ENCODE results near the gene KCNH5.

KCNH5 gene

DNA sequence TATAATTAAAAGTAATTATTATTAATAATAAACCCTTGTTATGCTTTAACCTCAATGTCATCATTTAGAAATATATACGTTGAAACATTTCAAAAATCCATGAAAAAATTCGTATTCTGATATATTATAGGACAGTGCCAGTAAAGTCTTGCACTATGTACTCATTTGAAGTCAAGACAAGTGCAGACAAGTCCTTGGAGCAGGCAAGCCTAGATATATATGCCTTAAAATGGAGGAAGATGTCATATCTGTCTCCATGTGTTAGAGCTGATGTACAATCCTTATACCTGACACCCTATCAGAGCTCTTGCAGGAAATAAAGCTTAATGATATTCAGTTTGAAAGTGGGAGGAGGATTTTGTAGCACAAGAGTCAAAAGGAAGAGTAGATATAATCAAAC, 310.4 kb downstream of the KCNH5 start:
- no peak for DNase-seq

DNA sequence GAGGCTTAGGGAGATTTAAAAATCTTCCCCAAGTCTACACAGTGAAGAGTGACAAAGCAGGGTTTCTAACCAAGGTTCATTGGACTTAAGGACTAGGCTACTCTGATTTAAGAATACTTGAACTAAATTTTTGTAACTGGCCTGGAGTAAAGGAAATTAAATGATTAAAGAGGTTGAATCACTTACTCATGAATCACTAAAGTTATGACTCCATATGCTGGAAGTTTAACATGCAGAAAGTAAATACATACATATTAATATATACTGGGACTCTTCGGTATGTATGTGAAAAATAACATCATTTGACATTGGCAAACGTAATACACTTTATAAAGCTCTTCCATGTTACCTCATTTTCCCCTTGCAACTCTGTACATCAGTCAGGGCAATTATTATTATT, 322.9 kb downstream of the KCNH5 start:
- DNase-seq, result no peak

GRCh38 chr14:62718629-62719028, 326.6 kb downstream of the KCNH5 start:
- no peak for DNase-seq

DNA sequence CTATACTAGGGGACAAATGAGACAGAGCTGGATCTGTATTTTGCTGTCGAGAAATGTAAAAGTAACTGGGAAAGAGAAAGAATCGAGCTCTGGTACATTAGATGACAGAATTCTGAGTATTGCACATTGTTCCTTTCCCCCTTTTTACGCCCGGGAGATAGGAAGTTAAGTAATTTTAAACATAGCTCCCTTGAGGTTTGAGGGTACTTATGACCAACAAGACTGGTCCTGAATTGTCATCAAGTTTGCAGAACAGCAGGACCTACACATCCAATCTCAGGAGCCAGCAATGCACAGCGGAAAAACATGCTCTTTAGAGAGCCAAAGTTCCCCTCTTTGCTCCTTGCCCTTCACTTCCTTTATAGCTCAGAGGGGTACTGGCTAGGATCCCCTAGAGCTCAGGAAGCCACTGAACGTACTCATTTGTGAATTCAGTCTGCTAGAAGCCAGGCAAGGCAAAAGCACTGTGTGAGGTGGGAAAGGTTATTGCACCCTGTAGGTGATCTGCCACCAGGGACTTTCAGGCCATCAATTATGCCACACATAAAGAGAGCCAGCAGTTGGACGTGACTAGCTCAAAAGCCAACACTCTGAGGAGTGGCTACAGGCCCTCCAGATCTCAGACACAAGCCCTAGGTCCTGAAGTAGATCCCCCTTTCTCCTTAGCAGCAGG, 333.8 kb downstream of the KCNH5 start:
- no peak for DNase-seq

DNA sequence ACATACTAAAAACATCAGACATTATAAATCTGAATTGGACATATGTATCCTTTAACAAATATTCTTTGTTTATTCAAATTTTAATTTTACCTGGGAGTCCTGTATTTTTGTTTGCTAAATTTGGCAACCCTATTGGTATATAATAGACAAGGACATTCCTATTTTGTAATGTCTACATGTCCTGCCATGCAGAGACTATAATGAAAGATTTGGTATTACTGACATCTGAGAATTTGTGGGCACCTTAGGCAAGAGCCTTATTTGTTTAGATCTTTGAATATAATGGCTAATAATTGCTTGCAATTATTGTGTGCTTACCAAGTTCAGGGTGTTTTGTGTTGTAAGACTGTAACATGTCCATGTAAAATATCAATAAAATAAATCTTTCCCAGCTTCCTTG, 334.4 kb downstream of the KCNH5 start:
- DNase-seq, result no peak

DNA sequence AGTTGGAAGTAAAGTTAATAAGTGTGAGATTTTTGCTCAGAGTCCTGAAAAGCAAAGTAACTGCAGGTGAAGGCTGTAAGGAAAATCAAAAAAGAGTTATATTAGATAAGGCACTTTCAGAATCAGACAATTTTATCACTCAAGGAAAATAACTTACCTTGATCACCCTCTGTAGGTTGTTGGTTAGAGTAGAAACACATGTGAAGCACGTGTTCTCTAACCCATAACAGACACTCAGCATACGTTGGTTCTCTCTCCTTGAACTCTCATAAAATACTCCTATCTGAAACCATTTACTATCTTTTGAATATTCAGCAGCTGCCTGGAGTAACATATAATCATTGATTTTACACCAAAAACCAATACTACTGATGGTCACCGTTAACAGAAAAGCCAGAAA, 335.5 kb downstream of the KCNH5 start:
- DNase-seq, result no peak

GRCh38 chr14:62706217-62706616, 339.0 kb downstream of the KCNH5 start:
- no peak for DNase-seq

DNA sequence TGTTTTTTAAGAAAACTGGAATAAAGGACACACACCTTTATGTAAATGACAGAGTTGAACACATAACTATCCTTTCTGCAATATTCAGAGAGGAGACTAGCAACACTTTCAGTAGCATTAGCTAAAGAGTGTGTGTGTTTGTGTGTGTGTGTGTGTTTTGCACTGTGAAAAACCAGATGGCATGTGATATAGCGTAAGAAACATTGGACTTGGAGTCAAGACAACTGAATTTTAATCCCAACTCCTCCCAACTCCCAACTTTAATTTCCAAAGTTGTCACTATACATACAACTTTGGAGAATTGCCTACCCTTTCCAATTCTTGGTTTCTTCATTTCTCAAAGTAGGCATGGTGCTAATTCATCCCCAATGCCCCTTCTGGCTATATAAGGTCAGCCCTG, 347.8 kb downstream of the KCNH5 start:
- no peak for DNase-seq

DNA sequence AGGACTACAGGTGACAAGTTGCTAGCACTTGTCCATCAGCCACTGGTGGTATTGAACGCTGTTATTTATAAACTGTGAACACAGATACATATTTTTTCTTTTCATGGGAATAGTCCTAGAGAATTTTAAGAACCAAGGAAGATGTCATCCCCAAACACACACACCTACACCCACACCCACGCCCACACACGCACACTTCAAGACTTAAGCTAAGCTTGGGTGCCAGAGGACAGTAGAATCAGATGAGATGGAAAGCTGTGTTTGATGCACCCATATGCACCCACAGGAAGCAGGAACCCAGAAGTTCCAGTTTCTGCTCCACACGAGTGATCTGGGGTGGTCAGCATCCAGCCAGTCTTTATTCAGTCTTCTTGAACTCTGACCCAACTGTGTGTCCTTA, 348.3 kb downstream of the KCNH5 start:
- DNase-seq, result no peak

DNA sequence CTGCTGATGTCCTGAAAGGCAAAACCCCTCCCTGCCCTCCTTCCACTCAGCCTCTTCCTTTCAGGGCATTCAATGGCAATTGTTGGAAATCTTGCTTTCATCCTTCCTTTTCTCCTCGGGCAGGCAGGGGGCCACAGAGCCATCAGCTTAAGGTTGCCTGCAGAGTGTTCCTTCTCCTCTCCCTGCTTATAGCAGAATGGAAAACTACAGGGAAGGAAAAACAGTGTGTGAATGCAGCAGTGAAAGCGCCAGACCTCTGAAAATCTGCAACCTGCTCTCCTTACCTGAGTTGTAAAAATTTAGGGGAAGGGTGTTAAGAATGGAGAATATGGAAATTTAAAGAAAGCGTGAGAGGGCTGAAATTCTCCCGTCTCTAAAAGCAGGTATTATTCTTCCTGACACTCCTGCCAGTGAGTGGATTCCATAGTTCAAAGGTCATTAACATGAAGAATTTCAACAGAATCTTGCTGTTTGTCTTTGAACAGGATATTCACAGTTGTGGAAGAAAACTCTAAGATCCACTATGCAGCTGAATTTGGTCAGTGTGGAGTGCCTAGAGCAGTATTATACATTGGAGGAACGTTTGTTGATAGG, 348.8 kb downstream of the KCNH5 start:
- no peak for DNase-seq

GRCh38 chr14:62694075-62694474, 351.2 kb downstream of the KCNH5 start:
- DNase-seq, result no peak

GRCh38 chr14:62692490-62693106, 352.7 kb downstream of the KCNH5 start:
- DNase-seq, result no peak

DNA sequence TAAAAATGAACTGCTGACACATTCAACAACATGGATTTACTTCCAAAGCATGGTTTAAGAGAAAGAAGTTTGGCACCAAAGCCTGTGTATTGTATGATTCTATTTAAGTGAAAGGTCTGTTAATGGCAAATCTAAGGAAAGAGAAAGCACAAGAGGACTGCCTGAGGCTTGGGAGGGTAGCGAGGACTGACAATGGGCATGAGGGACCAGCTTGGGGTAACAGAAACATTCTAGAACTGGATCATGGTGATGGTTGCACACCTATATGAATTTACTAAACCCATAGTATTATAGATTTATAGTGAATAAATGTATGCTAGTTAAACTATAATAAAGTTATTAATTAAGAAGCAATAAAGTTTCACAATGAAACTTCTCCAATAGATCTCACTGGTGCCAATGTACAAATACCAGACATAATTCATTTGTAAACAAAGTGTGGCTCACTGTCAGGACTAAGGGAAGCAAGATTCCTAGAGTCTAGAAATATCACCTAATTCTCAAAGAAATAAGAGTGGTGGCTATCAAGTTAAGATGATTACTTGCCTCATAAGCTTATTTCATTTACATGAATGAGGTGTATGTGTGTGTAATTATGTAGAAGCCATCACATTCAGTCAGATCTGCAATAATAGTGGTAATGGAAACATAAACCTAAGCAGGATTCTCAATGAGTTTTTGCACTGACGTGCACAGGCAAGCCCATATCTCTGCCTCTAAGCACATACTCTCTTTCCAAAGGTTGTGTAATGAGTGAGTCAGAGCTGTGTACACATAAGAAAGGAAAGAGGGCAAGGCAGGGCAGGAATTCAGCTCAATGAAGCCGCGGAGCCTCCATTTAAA, 353.4 kb downstream of the KCNH5 start:
- DNase-seq, result peak; percentile 56

- DNase-seq, result no peak
Observed at GRCh38 chr14:62689733-62690132, 355.5 kb downstream of the KCNH5 start.

- no peak for DNase-seq
Observed at GRCh38 chr14:62687818-62688217, 357.4 kb downstream of the KCNH5 start.

DNA sequence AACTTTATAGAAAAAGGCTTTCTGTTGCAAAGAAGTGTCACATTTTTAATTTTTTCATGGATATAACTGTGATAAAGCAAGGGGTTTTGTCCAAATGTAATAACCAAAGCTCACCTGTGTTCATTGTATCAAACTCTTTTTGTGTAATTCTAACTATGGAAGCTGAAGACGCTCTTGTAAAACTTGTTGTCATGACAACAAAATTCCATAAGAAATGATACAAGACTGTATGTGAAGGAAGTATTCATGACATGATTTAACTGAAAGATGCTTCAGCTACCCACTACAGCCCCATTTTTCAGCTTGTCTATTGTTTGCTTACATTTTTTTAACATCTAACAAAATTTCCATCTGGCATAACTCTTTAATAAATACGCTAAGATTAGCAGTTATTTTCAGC, 360.9 kb downstream of the KCNH5 start:
- DNase-seq, result no peak

GRCh38 chr14:62682208-62682607, 363.1 kb downstream of the KCNH5 start:
- no peak for DNase-seq

DNA sequence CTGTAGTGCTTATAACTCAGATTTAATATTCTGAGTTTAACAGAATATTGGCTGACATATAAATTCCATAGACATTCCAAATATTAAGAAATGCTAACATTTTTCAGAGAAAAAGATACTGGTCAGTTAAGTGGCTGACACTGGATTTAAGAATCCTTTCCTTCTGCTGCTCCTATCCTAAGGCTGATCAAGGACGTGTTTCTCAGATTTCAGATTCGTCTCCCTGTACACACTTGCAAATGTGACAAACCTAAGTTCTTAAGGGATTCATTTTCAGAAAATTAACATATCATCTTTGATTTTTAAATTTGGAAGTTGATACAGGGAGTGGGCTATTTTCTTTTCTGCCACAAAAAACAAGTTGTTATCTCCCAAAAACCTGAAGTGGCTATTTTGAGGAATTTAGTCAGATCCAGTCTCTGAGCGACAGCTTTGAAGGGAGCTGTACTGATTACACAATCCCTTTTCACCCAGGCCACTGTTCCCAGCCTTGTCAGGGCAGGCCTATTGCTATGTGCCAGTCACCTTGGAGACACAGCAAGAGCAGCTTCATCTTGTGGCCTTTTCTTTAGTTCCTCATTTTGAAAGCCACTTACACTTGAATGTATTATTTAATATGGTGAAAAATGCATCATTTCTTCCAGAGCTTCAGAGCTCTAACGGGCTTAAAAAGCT, 370.6 kb downstream of the KCNH5 start:
- DNase-seq, result no peak

DNA sequence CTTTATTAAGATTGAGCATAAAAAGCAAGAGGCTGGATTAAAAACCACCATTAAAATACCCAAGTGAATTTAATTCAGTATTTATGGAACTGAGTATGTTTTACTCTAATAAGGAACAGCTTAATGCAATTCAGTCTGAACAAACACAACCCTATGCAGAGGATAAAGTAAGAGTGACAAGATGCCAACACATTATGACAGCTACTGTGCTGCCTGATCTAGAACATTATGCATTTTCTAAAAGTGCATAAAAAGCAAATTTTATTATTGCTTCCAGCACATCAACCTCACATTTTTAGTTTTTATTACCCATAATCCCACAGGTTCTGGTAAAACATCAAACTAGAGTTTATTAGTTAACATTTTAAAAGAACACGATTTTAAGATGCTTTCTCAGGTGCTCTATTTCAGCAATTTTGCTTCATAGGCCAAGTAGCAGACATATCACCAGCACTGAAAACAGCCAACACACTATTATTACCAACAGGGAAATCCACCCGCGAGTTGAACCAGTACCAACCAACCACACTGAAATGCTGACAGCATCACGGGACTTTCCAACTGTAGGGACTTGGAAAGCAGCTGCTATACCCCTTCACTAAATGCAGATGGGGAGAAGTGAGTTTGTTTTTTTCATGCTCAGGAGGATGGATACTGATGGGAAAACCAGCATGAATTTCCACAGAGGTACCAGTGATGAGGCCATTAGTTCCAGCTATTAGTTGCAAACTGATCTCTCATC, 372.1 kb downstream of the KCNH5 start:
- DNase-seq, result no peak

- no peak for DNase-seq
Observed at GRCh38 chr14:62670526-62670925, 374.7 kb downstream of the KCNH5 start.

DNA sequence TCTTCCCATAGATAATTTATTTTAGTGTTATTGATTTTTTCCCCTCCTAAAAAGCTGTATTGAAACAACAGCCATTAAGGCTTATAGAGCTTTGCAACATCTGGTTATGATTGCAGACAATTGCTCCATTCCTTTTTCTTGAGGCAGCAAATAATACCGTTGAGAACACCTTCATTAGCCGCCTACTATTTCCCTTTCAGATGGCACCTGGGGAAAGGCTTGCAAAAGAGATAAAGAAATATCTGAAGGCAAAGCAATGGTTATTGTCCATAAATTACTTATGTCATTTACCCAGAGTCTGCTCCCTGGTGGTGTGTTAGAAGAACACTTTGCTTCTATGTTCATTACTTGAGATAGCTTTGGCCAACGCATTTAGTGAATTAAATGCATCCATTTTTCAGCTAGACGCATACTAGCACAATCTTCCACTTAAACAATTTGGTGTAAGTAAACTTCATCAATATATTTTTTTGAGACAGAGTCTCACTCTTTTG, 377.8 kb downstream of the KCNH5 start:
- no peak for DNase-seq

DNA sequence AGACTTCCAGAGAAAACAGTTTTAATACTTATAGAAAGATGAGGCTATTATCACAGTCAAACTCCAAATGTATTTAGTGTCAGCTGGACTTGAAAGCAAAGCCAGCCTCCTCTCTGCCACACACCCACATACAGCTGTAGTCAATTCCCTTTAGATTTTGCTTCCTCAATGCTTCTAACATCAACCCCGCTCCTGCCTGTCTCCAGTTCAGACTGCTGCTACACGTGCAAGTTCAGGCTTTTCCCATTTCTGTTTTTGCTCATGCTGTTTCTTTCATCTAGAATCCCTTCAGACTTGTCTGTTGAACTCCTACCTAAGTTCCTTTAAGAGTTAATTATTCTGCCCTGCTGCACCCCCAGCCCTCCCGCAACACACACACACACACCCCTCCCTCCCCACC, 380.0 kb downstream of the KCNH5 start:
- DNase-seq, result no peak
